Activated CD4-positive, alpha-beta memory T cell treated with anti-CD3 and anti-CD28 coated beads, Interleukin-2, amount 10 ng/mL, durations not matched to agents 7 days and 5 days (primary cell): ENCODE measurements around the gene YARS1. TPM values are rescaled to one million over a fixed set of nuclear protein-coding genes. Genes with fewer than 3 reads are reported as not detected.

ENCODE experiments used
- CTCF ChIA-PET: fragments of 350-600 bp; sonication (Branson Sonifier 250); formaldehyde crosslinking; loops from one replicate; lab custom pipeline; 2021; ENCODE audit warnings: antibody characterized with exemption, inconsistent platforms; lab: Charles Lee
- POLR2A ChIA-PET: fragments of 350-600 bp; sonication (Branson Sonifier 250); formaldehyde crosslinking; loops from one replicate; lab custom pipeline; 2021; ENCODE audit warnings: antibody characterized with exemption; lab: Charles Lee
- DNase-seq: peaks from one replicate; pipeline ENCODE4 v3.0.0-alpha.2; 2020
- H3K27ac Mint-ChIP-seq: one replicate; pipeline ENCODE4 v1.8.0; 2021; ENCODE audit warnings: mild to moderate bottlenecking, mixed read lengths
- H3K27me3 Mint-ChIP-seq: one replicate; pipeline ENCODE4 v1.8.0; 2021; ENCODE audit warnings: mixed read lengths
- H3K36me3 Mint-ChIP-seq: one replicate; pipeline ENCODE4 v1.8.0; 2021; ENCODE audit warnings: low read depth, mixed read lengths
- H3K4me1 Mint-ChIP-seq: one replicate; pipeline ENCODE4 v1.8.0; 2021; ENCODE audit warnings: mixed read lengths
- H3K4me3 Mint-ChIP-seq: one replicate; pipeline ENCODE4 v1.8.0; 2021; ENCODE audit warnings: mild to moderate bottlenecking, mixed read lengths
- H3K9me3 Mint-ChIP-seq: one replicate; pipeline ENCODE4 v1.8.0; 2021; ENCODE audit warnings: mixed read lengths
- total RNA-seq, 2 experiments: library from RNA; stranded (reverse); gene quantifications; one replicate each; pipeline ENCODE4 v1.2.3, GENCODE V29; 2021

Gene YARS1
- total RNA-seq: 100 to 1,000 TPM; 204 to 214 TPM

DNA sequence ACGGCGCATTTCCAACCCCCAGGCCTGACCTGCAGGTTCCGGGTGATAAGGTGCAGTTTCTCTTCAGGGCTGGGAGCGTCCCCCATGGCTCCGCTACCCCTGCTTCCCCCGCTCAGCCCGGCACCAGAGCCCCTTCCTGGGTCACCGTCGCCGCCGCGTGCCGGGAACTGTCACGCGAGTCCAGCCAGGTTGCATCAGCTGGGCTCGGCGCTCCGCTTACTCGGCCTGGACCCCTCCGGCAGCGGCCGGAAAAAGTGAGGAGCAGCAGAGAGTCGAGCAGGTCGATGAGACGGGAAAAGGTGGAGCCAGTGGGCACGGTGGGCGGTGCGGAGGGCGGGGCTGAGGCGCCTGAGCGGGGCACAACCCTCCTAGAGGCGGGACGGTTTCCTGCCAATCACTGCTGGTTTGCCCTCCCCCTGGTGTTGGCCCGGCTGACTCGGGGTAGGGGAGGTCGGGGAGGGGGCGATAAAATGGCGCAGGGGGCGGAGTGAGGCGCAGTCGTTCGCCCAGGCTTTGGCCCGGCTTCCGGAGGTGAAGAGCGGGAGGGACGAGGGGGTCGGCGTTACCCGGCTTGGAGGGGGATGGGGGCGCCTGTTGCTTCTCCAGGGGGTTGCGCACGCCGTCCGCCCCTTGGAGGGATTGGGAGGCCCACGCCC is at the start of gene YARS1, which contains the start of gene S100PBP:
TSS of gene YARS1 (minus strand) at position 200 of the 656 bp plus-strand sequence. CDS start at position 86, 114 bp downstream.
TSS of gene S100PBP (plus strand) at position 495 of the 656 bp plus-strand sequence. CDS start 8,447 bp downstream, outside the sequence.
- Mint-ChIP-seq H3K27ac (peak within 1 kb of the TSS; percentile 89), H3K4me3 (peak within 1 kb of the TSS; percentile 93), H3K27me3 (no peaks in the 10 kb centered on the region), H3K4me1 (peaks cover 54% of the 10 kb centered on the region), H3K9me3 (no peaks in the 10 kb centered on the region), H3K36me3 (peaks cover 55% of the 10 kb centered on the region)
- POLR2A ChIA-PET: interaction anchor here (0.6 to 5.2 kb wide), 13 partner anchors 11 to 481 kb away, joined by 3 to 47 read pairs (median 3); partner anchors contain the start of genes MARCKSL1, RBBP4 and ZBTB8OS
- CTCF ChIA-PET: interaction anchor here (1.2 kb wide), 2 partner anchors 12 to 44 kb away, joined by 3 to 4 read pairs; no protein-coding TSS in a partner anchor
- DNase-seq: peak; percentile 100

DNA sequence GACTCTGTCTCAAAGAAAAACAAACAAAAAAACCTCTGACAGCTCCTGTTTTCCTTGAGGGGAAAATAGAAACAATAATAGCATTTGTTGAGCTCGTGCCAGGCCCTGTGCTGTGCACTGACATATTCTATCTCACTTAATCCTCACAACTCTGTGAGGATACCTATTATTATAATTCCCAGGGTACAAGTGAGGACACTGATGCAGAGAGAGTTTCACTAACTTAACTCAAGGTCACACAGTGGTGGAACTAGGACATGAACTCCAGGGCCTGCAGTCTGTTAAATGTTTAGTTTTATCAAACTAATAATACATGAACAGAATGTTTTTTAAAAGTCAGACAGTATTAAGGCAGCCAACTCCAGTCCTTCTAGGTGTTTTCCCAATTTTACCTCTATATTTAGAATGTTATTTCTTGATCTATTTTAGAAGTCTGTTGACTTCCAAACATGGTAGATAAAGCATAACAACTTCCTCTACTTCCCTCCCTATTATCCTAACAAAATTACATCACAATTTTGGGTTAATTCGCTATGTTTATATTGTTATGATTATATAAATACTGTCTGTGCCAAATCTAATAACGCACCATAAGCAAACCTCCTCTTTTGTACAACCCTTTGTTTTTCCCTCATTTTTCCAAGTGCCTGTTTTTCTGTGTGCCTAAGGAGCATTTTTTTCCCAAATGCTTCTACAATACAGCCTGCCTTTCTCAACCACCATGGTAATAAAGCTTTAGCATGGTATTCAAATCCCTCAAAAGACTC is 48.7 kb upstream of the YARS1 start:
- peaks cover 23% of the 10 kb centered on the region for H3K36me3 Mint-ChIP-seq
- ChIA-PET CTCF (interaction anchor here (0.6 to 2.0 kb wide), 2 partner anchors 154 to 157 kb away, joined by 3 to 6 read pairs; no protein-coding TSS in a partner anchor), POLR2A (no interaction called here)
- peaks cover 16% of the 10 kb centered on the region for H3K27me3 Mint-ChIP-seq
- no peak overlapping the region for H3K4me3 Mint-ChIP-seq
- no peak overlapping the region for H3K27ac Mint-ChIP-seq
- DNase-seq: no peak
- no peaks in the 10 kb centered on the region for H3K9me3 Mint-ChIP-seq
- H3K4me1 Mint-ChIP-seq: peaks cover 5% of the 10 kb centered on the region

- no peak overlapping the region for H3K27ac Mint-ChIP-seq
- no peaks in the 10 kb centered on the region for H3K4me1 Mint-ChIP-seq
- ChIA-PET CTCF (interaction anchor here (0.7 kb wide), 1 partner anchor 270 kb away, joined by 3 read pairs; no protein-coding TSS in a partner anchor), POLR2A (no interaction called here)
- no peak overlapping the region for H3K4me3 Mint-ChIP-seq
- no peaks in the 10 kb centered on the region for H3K9me3 Mint-ChIP-seq
- no peak for DNase-seq
- peaks cover 8% of the 10 kb centered on the region for H3K27me3 Mint-ChIP-seq
- peaks cover 26% of the 10 kb centered on the region for H3K36me3 Mint-ChIP-seq
These were observed 47.3 kb upstream of the YARS1 start for GRCh38 chr1:32864375-32865019.

- DNase-seq: no peak
- ChIA-PET POLR2A (no interaction called here), CTCF (interaction anchor here (0.7 kb wide), 1 partner anchor 269 kb away, joined by 3 read pairs; no protein-coding TSS in a partner anchor)
- Mint-ChIP-seq H3K4me1 (no peaks in the 10 kb centered on the region), H3K9me3 (no peaks in the 10 kb centered on the region), H3K4me3 (no peak overlapping the region), H3K27me3 (peaks cover 3% of the 10 kb centered on the region), H3K27ac (no peak overlapping the region), H3K36me3 (peaks cover 30% of the 10 kb centered on the region)
These were observed 46.7 kb upstream of the YARS1 start for GRCh38 chr1:32863881-32864245.

DNA sequence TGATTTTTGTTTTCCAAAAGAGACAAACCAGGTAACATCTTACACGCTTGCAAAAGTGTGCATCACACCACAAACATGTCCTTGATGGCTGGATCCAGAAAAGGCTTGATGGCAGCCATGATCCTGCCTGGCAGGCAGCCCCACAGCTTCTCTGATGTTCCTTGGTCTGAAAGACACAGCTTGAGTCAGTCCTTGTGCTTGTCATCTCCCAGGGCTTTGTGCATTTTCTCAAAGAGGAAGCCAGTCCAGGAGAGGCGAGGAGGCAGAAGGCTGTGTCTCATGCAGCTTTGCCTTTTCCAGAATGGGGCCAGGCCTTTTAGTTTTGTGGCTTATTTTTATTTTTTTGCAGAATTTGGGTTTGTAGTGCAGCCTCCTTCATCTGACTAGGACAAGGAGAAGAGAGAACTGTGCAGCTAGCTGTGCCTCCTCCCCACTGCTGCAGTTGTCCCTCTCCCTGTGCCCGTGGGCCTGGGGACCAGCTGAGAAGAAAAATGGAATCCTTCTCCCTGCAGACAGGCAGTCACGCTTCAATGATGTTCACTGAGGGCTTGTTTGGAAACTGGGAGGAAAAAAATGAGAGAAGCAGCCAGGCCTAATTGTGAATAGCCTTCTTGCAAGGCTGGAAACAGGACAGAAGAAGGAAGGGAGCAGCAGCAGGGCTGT is 46.2 kb upstream of the YARS1 start:
- no peak overlapping the region for H3K4me3 Mint-ChIP-seq
- H3K4me1 Mint-ChIP-seq: no peaks in the 10 kb centered on the region
- H3K9me3 Mint-ChIP-seq: no peaks in the 10 kb centered on the region
- H3K36me3 Mint-ChIP-seq: peaks cover 35% of the 10 kb centered on the region
- DNase-seq: no peak
- no peaks in the 10 kb centered on the region for H3K27me3 Mint-ChIP-seq
- ChIA-PET CTCF (interaction anchor here (0.7 kb wide), 1 partner anchor 269 kb away, joined by 3 read pairs; no protein-coding TSS in a partner anchor), POLR2A (no interaction called here)
- no peak overlapping the region for H3K27ac Mint-ChIP-seq

GRCh38 chr1:32861904-32862695 is 44.9 kb upstream of the YARS1 start:
- H3K4me1 Mint-ChIP-seq: no peaks in the 10 kb centered on the region
- no peak for DNase-seq
- H3K9me3 Mint-ChIP-seq: no peaks in the 10 kb centered on the region
- ChIA-PET CTCF (interaction anchor here (2.3 kb wide), 1 partner anchor 15 kb away, joined by 6 read pairs; no protein-coding TSS in a partner anchor), POLR2A (interaction anchor here (0.9 kb wide), 1 partner anchor 13 kb away, joined by 3 read pairs; no protein-coding TSS in a partner anchor)
- no peaks in the 10 kb centered on the region for H3K27me3 Mint-ChIP-seq
- no peak overlapping the region for H3K27ac Mint-ChIP-seq
- H3K4me3 Mint-ChIP-seq: no peak overlapping the region
- peaks cover 44% of the 10 kb centered on the region for H3K36me3 Mint-ChIP-seq

- ChIA-PET POLR2A (no interaction called here), CTCF (interaction anchor here (0.6 to 2.3 kb wide), 3 partner anchors 14 to 340 kb away, joined by 3 to 6 read pairs (median 6); no protein-coding TSS in a partner anchor)
- Mint-ChIP-seq H3K36me3 (peaks cover 59% of the 10 kb centered on the region), H3K4me1 (no peaks in the 10 kb centered on the region), H3K27me3 (no peaks in the 10 kb centered on the region), H3K4me3 (no peak overlapping the region), H3K27ac (no peak overlapping the region), H3K9me3 (no peaks in the 10 kb centered on the region)
- no peak for DNase-seq
These were observed 43.4 kb upstream of the YARS1 start for GRCh38 chr1:32860566-32860965.

- Mint-ChIP-seq H3K27me3 (no peaks in the 10 kb centered on the region), H3K4me1 (no peaks in the 10 kb centered on the region), H3K4me3 (no peak overlapping the region), H3K36me3 (peaks cover 63% of the 10 kb centered on the region), H3K27ac (no peak overlapping the region), H3K9me3 (no peaks in the 10 kb centered on the region)
- ChIA-PET CTCF (interaction anchor here (0.5 to 2.3 kb wide), 4 partner anchors 15 to 852 kb away, joined by 3 to 6 read pairs (median 5); no protein-coding TSS in a partner anchor), POLR2A (no interaction called here)
- no peak for DNase-seq
These were observed 42.8 kb upstream of the YARS1 start for GRCh38 chr1:32859915-32860314.

DNA sequence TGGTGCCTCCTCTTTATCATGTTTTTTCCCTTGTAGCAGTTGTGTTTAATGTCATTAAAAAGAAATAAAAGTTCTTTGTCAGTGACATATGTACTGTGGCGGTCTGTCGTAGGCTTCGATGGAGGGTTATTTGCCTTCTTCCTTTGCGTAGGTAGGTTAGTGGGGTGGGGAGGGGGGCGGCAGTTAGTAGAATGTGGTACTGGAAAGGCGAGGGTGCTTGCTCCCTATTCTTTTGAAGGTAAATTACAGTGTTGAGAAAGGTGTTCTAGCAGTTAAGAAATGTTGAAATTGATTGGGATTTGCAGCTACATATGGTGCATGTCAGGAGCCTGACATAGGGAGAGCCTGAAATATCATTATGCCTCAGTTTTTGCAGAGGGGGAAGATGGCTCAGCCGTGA is 41.6 kb upstream of the YARS1 start:
- peaks cover 64% of the 10 kb centered on the region for H3K36me3 Mint-ChIP-seq
- no peaks in the 10 kb centered on the region for H3K27me3 Mint-ChIP-seq
- ChIA-PET POLR2A (no interaction called here), CTCF (no interaction called here)
- no peak for DNase-seq
- no peaks in the 10 kb centered on the region for H3K4me1 Mint-ChIP-seq
- no peaks in the 10 kb centered on the region for H3K9me3 Mint-ChIP-seq
- no peak overlapping the region for H3K27ac Mint-ChIP-seq
- no peak overlapping the region for H3K4me3 Mint-ChIP-seq

- POLR2A ChIA-PET: no interaction called here
- no peak overlapping the region for H3K27ac Mint-ChIP-seq
These were observed 41.0 kb upstream of the YARS1 start for GRCh38 chr1:32858136-32858535.

DNA sequence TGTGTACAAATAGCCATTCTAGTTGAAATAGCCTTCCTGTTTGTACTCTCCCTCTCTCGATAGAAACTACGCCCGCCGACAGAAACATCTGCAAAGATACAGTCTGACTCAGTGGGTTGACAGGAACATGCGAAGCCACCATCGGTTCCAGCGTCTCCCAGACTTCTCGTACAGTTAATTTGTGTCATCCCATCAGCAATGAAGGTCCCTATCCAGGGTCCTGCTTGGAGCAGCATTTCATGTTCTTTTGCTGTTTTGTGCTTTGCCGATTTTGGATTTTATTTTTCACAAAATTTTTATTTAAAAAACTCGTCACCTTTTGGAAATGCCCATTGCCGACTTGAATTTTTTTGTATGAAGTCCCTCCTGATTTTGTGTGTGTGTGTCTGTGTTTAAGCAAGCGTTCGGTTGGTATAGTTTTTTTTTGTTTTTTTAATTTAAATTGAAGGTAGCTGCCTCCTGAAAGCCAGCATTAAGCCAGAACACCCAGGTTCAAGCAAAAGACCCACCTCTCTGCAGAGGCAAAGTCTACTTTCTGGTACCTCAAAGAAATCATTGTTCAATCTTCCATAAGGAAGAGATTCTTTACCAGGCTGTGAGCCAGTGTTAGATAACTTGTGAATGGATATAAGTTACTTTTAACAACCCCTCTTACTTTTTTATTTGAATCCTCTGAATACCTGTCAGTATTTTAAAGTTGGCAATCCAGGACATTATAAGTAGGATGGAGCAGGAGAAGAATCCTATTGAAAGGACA is 38.9 kb upstream of the YARS1 start:
- Mint-ChIP-seq H3K36me3 (peaks cover 71% of the 10 kb centered on the region), H3K27ac (no peak overlapping the region), H3K9me3 (no peaks in the 10 kb centered on the region), H3K27me3 (no peaks in the 10 kb centered on the region), H3K4me3 (no peak overlapping the region), H3K4me1 (no peaks in the 10 kb centered on the region)
- ChIA-PET CTCF (no interaction called here), POLR2A (no interaction called here)
- DNase-seq: no peak

More at GRCh38 chr1:32858136-32858535, 41.0 kb upstream of the YARS1 start:
- Mint-ChIP-seq H3K9me3 (no peaks in the 10 kb centered on the region), H3K4me3 (no peak overlapping the region), H3K36me3 (peaks cover 65% of the 10 kb centered on the region), H3K27me3 (no peaks in the 10 kb centered on the region), H3K4me1 (no peaks in the 10 kb centered on the region)
- CTCF ChIA-PET: no interaction called here
- DNase-seq: no peak
